ENCODE results near the gene XRCC1.

Gene XRCC1

GRCh38 chr19:43610493-43610892, 35.2 kb upstream of the XRCC1 start:
- TF ChIP-seq SPI1 (IDR thresholded peaks at IDR 0.05; ENCODE audit: borderline replicate concordance, low read depth) (no peak), CTCF (IDR thresholded peaks at IDR 0.05; ENCODE audit: insufficient read depth, low read length) (no peak), GABPA (IDR thresholded peaks at IDR 0.05; ENCODE audit: low read depth) (no peak), POLR2AphosphoS5 (IDR thresholded peaks at IDR 0.05; ENCODE audit: low read depth) (no peak)
- TF ChIP-seq, protein P1, sequence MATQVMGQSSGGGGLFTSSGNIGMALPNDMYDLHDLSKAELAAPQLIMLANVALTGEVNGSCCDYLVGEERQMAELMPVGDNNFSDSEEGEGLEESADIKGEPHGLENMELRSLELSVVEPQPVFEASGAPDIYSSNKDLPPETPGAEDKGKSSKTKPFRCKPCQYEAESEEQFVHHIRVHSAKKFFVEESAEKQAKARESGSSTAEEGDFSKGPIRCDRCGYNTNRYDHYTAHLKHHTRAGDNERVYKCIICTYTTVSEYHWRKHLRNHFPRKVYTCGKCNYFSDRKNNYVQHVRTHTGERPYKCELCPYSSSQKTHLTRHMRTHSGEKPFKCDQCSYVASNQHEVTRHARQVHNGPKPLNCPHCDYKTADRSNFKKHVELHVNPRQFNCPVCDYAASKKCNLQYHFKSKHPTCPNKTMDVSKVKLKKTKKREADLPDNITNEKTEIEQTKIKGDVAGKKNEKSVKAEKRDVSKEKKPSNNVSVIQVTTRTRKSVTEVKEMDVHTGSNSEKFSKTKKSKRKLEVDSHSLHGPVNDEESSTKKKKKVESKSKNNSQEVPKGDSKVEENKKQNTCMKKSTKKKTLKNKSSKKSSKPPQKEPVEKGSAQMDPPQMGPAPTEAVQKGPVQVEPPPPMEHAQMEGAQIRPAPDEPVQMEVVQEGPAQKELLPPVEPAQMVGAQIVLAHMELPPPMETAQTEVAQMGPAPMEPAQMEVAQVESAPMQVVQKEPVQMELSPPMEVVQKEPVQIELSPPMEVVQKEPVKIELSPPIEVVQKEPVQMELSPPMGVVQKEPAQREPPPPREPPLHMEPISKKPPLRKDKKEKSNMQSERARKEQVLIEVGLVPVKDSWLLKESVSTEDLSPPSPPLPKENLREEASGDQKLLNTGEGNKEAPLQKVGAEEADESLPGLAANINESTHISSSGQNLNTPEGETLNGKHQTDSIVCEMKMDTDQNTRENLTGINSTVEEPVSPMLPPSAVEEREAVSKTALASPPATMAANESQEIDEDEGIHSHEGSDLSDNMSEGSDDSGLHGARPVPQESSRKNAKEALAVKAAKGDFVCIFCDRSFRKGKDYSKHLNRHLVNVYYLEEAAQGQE (IDR thresholded peaks at IDR 0.05; ENCODE audit: insufficient replicate concordance, low read depth) = no peak
- H3K27me3 ChIP-seq (ENCODE audit: insufficient read depth, poor library complexity, severe bottlenecking) = no peaks in the 10 kb centered on the region
- no peak overlapping the region for H3K27ac ChIP-seq (replicated peaks)
- DNase-seq (ENCODE audit: low read depth in 1 of 2, low spot score in 1 of 2) = no peak
- no peak overlapping the region for H3K4me3 ChIP-seq (replicated peaks; ENCODE audit: insufficient read depth, low read length)

GRCh38 chr19:43609872-43610271, 34.5 kb upstream of the XRCC1 start:
- TF ChIP-seq POLR2AphosphoS5 (IDR thresholded peaks at IDR 0.05; ENCODE audit: low read depth) = no peak
- TF ChIP-seq SPI1 (IDR thresholded peaks at IDR 0.05; ENCODE audit: borderline replicate concordance, low read depth) = no peak
- no peak for TF ChIP-seq CTCF (IDR thresholded peaks at IDR 0.05; ENCODE audit: insufficient read depth, low read length)
- TF ChIP-seq GABPA (IDR thresholded peaks at IDR 0.05; ENCODE audit: low read depth) = no peak
- TF ChIP-seq, protein P1 (IDR thresholded peaks at IDR 0.05; ENCODE audit: insufficient replicate concordance, low read depth) = no peak
- H3K27ac ChIP-seq (replicated peaks) = no peak overlapping the region
- no peaks in the 10 kb centered on the region for H3K27me3 ChIP-seq (ENCODE audit: insufficient read depth, poor library complexity, severe bottlenecking)
- H3K4me3 ChIP-seq (replicated peaks; ENCODE audit: insufficient read depth, low read length) = no peak overlapping the region
- no peak for DNase-seq (ENCODE audit: low read depth in 1 of 2, low spot score in 1 of 2)

DNA sequence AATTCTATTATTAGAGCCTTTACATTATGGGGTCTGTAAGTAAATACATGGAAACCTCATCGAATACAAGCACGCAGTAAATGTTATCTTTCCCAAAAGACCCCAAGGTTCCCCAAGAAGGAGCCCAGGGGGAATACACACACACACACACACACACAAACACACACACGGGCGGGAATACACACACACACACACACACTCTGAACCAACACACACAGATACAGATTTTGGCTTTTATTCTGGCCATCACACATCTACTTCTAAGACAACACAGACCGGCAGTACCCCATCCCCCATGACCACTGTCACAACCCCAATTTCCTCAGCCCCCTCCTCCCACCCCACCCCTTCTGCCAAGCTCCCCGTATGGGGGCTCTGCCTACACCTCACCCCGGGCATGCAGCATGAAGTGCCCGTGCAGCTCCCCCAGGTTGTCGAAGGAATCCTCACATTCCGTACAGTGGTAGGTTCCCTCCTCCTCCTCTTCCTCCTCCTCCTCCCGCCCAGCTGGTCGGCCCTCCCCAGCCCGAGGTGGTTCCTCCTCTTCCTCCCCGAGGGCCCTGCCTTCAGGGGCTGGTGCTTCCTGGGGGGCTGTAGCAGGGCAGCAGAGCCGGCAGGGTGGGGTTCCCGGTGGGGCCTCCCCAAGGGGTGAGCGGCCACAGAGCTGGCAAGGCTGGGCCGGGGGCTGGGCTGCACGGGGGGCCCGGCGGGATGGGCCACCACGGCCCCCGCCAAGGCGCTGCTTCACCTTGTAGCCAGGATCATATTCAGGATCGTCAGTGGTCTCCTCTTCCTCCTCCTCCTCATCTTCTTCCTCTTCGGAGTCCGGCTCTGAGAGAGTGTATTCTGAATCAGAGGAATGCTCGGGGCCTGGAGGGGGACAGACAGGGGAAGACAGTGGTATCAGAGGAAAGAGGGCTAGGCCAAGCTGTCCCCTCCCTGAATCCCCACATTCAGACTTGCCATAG, 32.2 kb upstream of the XRCC1 start:
- Histone ChIP-seq H3K4me3 (replicated peaks; ENCODE audit: insufficient read depth, low read length) (no peak overlapping the region), H3K27me3 (ENCODE audit: insufficient read depth, poor library complexity, severe bottlenecking) (no peaks in the 10 kb centered on the region), H3K27ac (replicated peaks) (no peak overlapping the region)
- DNase-seq (ENCODE audit: low read depth in 1 of 2, low spot score in 1 of 2) = no peak
- TF ChIP-seq GABPA (IDR thresholded peaks at IDR 0.05; ENCODE audit: low read depth) = no peak
- TF ChIP-seq CTCF (IDR thresholded peaks at IDR 0.05; ENCODE audit: insufficient read depth, low read length) = no peak
- TF ChIP-seq, protein P1 (IDR thresholded peaks at IDR 0.05; ENCODE audit: insufficient replicate concordance, low read depth) = no peak
- TF ChIP-seq POLR2AphosphoS5 (IDR thresholded peaks at IDR 0.05; ENCODE audit: low read depth) = no peak
- no peak for TF ChIP-seq SPI1 (IDR thresholded peaks at IDR 0.05; ENCODE audit: borderline replicate concordance, low read depth)

Data from HL-60 (cell line).